Naive thymus-derived CD8-positive, alpha-beta T cell (primary cell): Measurements from ENCODE around the gene PNMA8B. TPM values are rescaled to one million over a fixed set of nuclear protein-coding genes. Genes with fewer than 3 reads are reported as not detected.
A peak's percentile ranks its signal among the peaks of the same experiment; 100 is the strongest.
"Not testable (repeated sequence)": the region's sequence is repeated elsewhere in the genome, so short reads cannot be mapped to it uniquely, and the experiment has no call there.

Experiments
- ATAC-seq, 2 donors: fragments of 150-1000 bp; cut with Tn5 transposase in 1 of 2; sonication (Bioruptor Pico), chemical (Tn5 transposase) in 1 of 2; 1 replicate in 1 of 2; 2 replicates in 1 of 2; pipeline ENCODE4 v1.10.0; 2021; ENCODE audit warnings: mild to moderate bottlenecking in 2 of 2, moderate library complexity in 2 of 2
- POLR2A ChIA-PET: fragments of 350-600 bp; sonication (Branson Sonifier 250); formaldehyde crosslinking; loops from one replicate; lab custom pipeline; 2021; ENCODE audit warnings: antibody characterized with exemption; lab: Charles Lee
- DNase-seq, 10 donors: peaks; one replicate each; pipeline versions ENCODE4 v3.0.0 to v3.0.0-alpha.2; 2020 to 2022
- H3K27ac Mint-ChIP-seq, 10 donors: one replicate each; pipeline ENCODE4 v1.8.0; 2020 to 2022; ENCODE audit warnings: mild to moderate bottlenecking in 10 of 10, mixed read lengths in 10 of 10, moderate library complexity in 4 of 10, inconsistent platforms in 1 of 10
- H3K27me3 Mint-ChIP-seq, 5 donors: one replicate each; pipeline ENCODE4 v1.8.0; 2021 to 2022; ENCODE audit warnings: mixed read lengths in 5 of 5
- H3K36me3 Mint-ChIP-seq, 3 donors: one replicate each; pipeline ENCODE4 v1.8.0; 2020 to 2022; ENCODE audit warnings: mixed read lengths in 3 of 3, mild to moderate bottlenecking in 2 of 3, inconsistent platforms in 1 of 3
- H3K4me1 Mint-ChIP-seq, 4 donors: one replicate each; pipeline ENCODE4 v1.8.0; 2021 to 2022; ENCODE audit warnings: mixed read lengths in 4 of 4
- H3K4me3 Mint-ChIP-seq, 10 donors: one replicate each; pipeline ENCODE4 v1.8.0; 2020 to 2022; ENCODE audit warnings: mild to moderate bottlenecking in 10 of 10, mixed read lengths in 10 of 10, moderate library complexity in 6 of 10, inconsistent platforms in 1 of 10
- H3K9me3 Mint-ChIP-seq, 9 donors: one replicate each; pipeline ENCODE4 v1.8.0; 2020 to 2022; ENCODE audit warnings: mixed read lengths in 9 of 9, mild to moderate bottlenecking in 3 of 9, inconsistent platforms in 1 of 9, moderate library complexity in 1 of 9
- polyA plus RNA-seq, 3 donors: library from polyadenylated mRNA; unstranded; fragments of 300-500 nt; fragmentation: Illumina TruSeq; gene quantifications; one replicate each; pipeline ENCODE4 v1.2.3, GENCODE V29; 2021
- total RNA-seq, 8 experiments: library from RNA in 2 of 8; stranded (reverse) in 2 of 8; gene quantifications; one replicate each; pipeline ENCODE4 v1.2.3 and lab custom pipeline; 2021 to 2026

Gene PNMA8B
- total and polyA plus RNA-seq, 5 experiments from 2014 or later = 0.20 to 1.6 (median 1.1) TPM; not detected in 1

- H3K4me3 Mint-ChIP-seq = peak overlapping the region in 2 of 10 donors; percentile 1 to 30
- peak overlapping the region in 6 of 10 donors; percentile 3 to 80 (median 74) for H3K27ac Mint-ChIP-seq
- no peak for ATAC-seq
- DNase-seq = no peak
- peaks cover 13 to 41% (median 31%) of the 10 kb centered on the region in 4 donors for H3K4me1 Mint-ChIP-seq
- H3K27me3 Mint-ChIP-seq = peaks cover 0 to 2% (median 0%) of the 10 kb centered on the region in 5 donors
- peaks cover 0 to 2% (median 0%) of the 10 kb centered on the region in 3 donors for H3K36me3 Mint-ChIP-seq
- POLR2A ChIA-PET = interaction anchor here (0.5 to 2.4 kb wide), 6 partner anchors 9 to 1802 kb away, joined by 3 to 16 read pairs (median 4); no protein-coding TSS in a partner anchor
- H3K9me3 Mint-ChIP-seq = peaks cover 0 to 14% (median 0%) of the 10 kb centered on the region in 9 donors
These were observed 33.2 kb upstream of the PNMA8B start for GRCh38 chr19:46528601-46529590.

GRCh38 chr19:46526801-46527200 lies 31.1 kb upstream of the PNMA8B start:
- H3K27me3 Mint-ChIP-seq, ATAC-seq, DNase-seq, H3K4me3 Mint-ChIP-seq, POLR2A ChIA-PET, H3K36me3 Mint-ChIP-seq: not testable (repeated sequence)
- Mint-ChIP-seq H3K9me3 (peaks cover 0 to 14% (median 0%) of the 10 kb centered on the region in 9 donors), H3K27ac (peak overlapping the region in 3 of 10 donors; percentile 40 to 79 (median 71)), H3K4me1 (peaks cover 22 to 60% (median 50%) of the 10 kb centered on the region in 4 donors)

GRCh38 chr19:46524308-46524707 lies 28.6 kb upstream of the PNMA8B start:
- DNase-seq (no peak), ATAC-seq (no peak)
- peaks cover 0 to 14% (median 0%) of the 10 kb centered on the region in 9 donors for H3K9me3 Mint-ChIP-seq
- POLR2A ChIA-PET = interaction anchor here (1.0 kb wide), 1 partner anchor 8 kb away, joined by 3 read pairs; no protein-coding TSS in a partner anchor
- peaks cover 27 to 71% (median 59%) of the 10 kb centered on the region in 4 donors for H3K4me1 Mint-ChIP-seq
- H3K27me3 Mint-ChIP-seq = no peaks in the 10 kb centered on the region
- peak overlapping the region in 7 of 10 donors; percentile 8 to 100 (median 75) for H3K27ac Mint-ChIP-seq
- peak overlapping the region in 3 of 10 donors; percentile 7 to 44 (median 26) for H3K4me3 Mint-ChIP-seq
- H3K36me3 Mint-ChIP-seq = peaks cover 0 to 2% (median 0%) of the 10 kb centered on the region in 3 donors

- peak overlapping the region; percentile 46 to 90 (median 72) for H3K4me3 Mint-ChIP-seq
- DNase-seq (peak in 5 of 10 donors; percentile 24 to 67 (median 62)), ATAC-seq (peak; percentile 96)
- H3K36me3 Mint-ChIP-seq, H3K27me3 Mint-ChIP-seq: not testable (repeated sequence)
- peak overlapping the region; percentile 89 to 100 (median 94) for H3K27ac Mint-ChIP-seq
- POLR2A ChIA-PET = interaction anchor here (0.6 to 1.8 kb wide), 9 partner anchors 9 to 590 kb away, joined by 3 to 15 read pairs (median 4); partner anchors contain the start of genes CALM3, DACT3 and ZC3H4
- peaks cover 0 to 14% (median 0%) of the 10 kb centered on the region in 9 donors for H3K9me3 Mint-ChIP-seq
- H3K4me1 Mint-ChIP-seq = peaks cover 27 to 79% (median 65%) of the 10 kb centered on the region in 4 donors
These were observed 27.3 kb upstream of the PNMA8B start for GRCh38 chr19:46522988-46523387.

GRCh38 chr19:46521241-46521868 lies 25.7 kb upstream of the PNMA8B start:
- Mint-ChIP-seq H3K4me1 (peaks cover 29 to 84% (median 64%) of the 10 kb centered on the region in 4 donors), H3K9me3 (peaks cover 0 to 14% (median 0%) of the 10 kb centered on the region in 9 donors), H3K27me3 (no peaks in the 10 kb centered on the region), H3K4me3 (peak overlapping the region in 6 of 10 donors; percentile 11 to 60 (median 24)), H3K36me3 (peaks cover 0 to 2% (median 0%) of the 10 kb centered on the region in 3 donors), H3K27ac (peak overlapping the region; percentile 63 to 100 (median 84))
- POLR2A ChIA-PET = interaction anchor here (1.0 to 1.8 kb wide), 2 partner anchors 19 to 592 kb away, joined by 4 to 8 read pairs; partner anchors contain the start of gene ZC3H4
- no peak for DNase-seq
- no peak for ATAC-seq

GRCh38 chr19:46520616-46521015 lies 24.9 kb upstream of the PNMA8B start:
- Mint-ChIP-seq H3K4me3 (peak overlapping the region in 6 of 10 donors; percentile 31 to 65 (median 48)), H3K4me1 (peaks cover 35 to 84% (median 71%) of the 10 kb centered on the region in 4 donors)
- no peak for DNase-seq

GRCh38 chr19:46517471-46517870 lies 21.8 kb upstream of the PNMA8B start:
- peaks cover 26 to 64% (median 51%) of the 10 kb centered on the region in 4 donors for H3K4me1 Mint-ChIP-seq
- DNase-seq = no peak
- POLR2A ChIA-PET = interaction anchor here (0.9 to 2.5 kb wide), 2 partner anchors 12 to 21 kb away, joined by 3 to 16 read pairs; no protein-coding TSS in a partner anchor
- peak overlapping the region in 5 of 10 donors; percentile 35 to 84 (median 57) for H3K27ac Mint-ChIP-seq
- no peak overlapping the region for H3K4me3 Mint-ChIP-seq
- peaks cover 4 to 11% (median 6%) of the 10 kb centered on the region in 5 donors for H3K27me3 Mint-ChIP-seq
- H3K9me3 Mint-ChIP-seq = no peaks in the 10 kb centered on the region
- no peaks in the 10 kb centered on the region for H3K36me3 Mint-ChIP-seq
- ATAC-seq = no peak

More at GRCh38 chr19:46520616-46521015, 24.9 kb upstream of the PNMA8B start:
- H3K36me3 Mint-ChIP-seq = peaks cover 0 to 2% (median 0%) of the 10 kb centered on the region in 3 donors
- peak overlapping the region in 9 of 10 donors; percentile 34 to 100 (median 87) for H3K27ac Mint-ChIP-seq
- peaks cover 0 to 9% (median 0%) of the 10 kb centered on the region in 9 donors for H3K9me3 Mint-ChIP-seq
- POLR2A ChIA-PET = interaction anchor here (0.9 to 1.1 kb wide), 4 partner anchors 8 to 81 kb away, joined by 3 to 11 read pairs (median 5); partner anchors contain the start of gene CALM3
- no peak for ATAC-seq
- no peaks in the 10 kb centered on the region for H3K27me3 Mint-ChIP-seq

- peaks cover 0 to 7% (median 0%) of the 10 kb centered on the region in 9 donors for H3K9me3 Mint-ChIP-seq
- ATAC-seq = peak; percentile 63 to 69
- H3K27ac Mint-ChIP-seq = peak overlapping the region in 7 of 10 donors; percentile 4 to 93 (median 66)
- peak in 4 of 10 donors; percentile 29 to 60 (median 49) for DNase-seq
- peak overlapping the region in 2 of 10 donors; percentile 33 to 42 for H3K4me3 Mint-ChIP-seq
- H3K4me1 Mint-ChIP-seq = peaks cover 19 to 51% (median 38%) of the 10 kb centered on the region in 4 donors
- H3K27me3 Mint-ChIP-seq = peaks cover 5 to 11% (median 8%) of the 10 kb centered on the region in 5 donors
- POLR2A ChIA-PET = interaction anchor here (0.6 to 2.5 kb wide), 7 partner anchors 9 to 154 kb away, joined by 3 to 16 read pairs (median 4); no protein-coding TSS in a partner anchor
- peaks cover 0 to 2% (median 0%) of the 10 kb centered on the region in 3 donors for H3K36me3 Mint-ChIP-seq
These were observed 20.2 kb upstream of the PNMA8B start for GRCh38 chr19:46515879-46516350.

GRCh38 chr19:46515290-46515609 lies 19.6 kb upstream of the PNMA8B start:
- Mint-ChIP-seq H3K4me1 (peaks cover 16 to 46% (median 33%) of the 10 kb centered on the region in 4 donors), H3K4me3 (no peak overlapping the region)
- POLR2A ChIA-PET = interaction anchor here (0.6 to 1.6 kb wide), 4 partner anchors 25 to 154 kb away, joined by 3 to 6 read pairs (median 4); no protein-coding TSS in a partner anchor

GRCh38 chr19:46514589-46515289 lies 19.1 kb upstream of the PNMA8B start:
- POLR2A ChIA-PET = no interaction called here
- DNase-seq (no peak), ATAC-seq (no peak)
- H3K27me3 Mint-ChIP-seq = peaks cover 6 to 11% (median 10%) of the 10 kb centered on the region in 5 donors
- H3K9me3 Mint-ChIP-seq = peaks cover 0 to 9% (median 0%) of the 10 kb centered on the region in 9 donors
- H3K36me3 Mint-ChIP-seq = peaks cover 0 to 5% (median 0%) of the 10 kb centered on the region in 3 donors
- peaks cover 13 to 42% (median 28%) of the 10 kb centered on the region in 4 donors for H3K4me1 Mint-ChIP-seq
- peak overlapping the region in 2 of 10 donors; percentile 61 to 88 for H3K27ac Mint-ChIP-seq
- no peak overlapping the region for H3K4me3 Mint-ChIP-seq

More at GRCh38 chr19:46515290-46515609, 19.6 kb upstream of the PNMA8B start:
- ATAC-seq (no peak), DNase-seq (no peak)
- Mint-ChIP-seq H3K27ac (peak overlapping the region in 2 of 10 donors; percentile 23 to 43), H3K36me3 (peaks cover 0 to 5% (median 0%) of the 10 kb centered on the region in 3 donors), H3K27me3 (peaks cover 6 to 11% (median 10%) of the 10 kb centered on the region in 5 donors), H3K9me3 (peaks cover 0 to 9% (median 0%) of the 10 kb centered on the region in 9 donors)
